Heart left ventricle (tissue), 16 donors: Measurements from ENCODE around the gene ZNF670. TPM values are rescaled to one million over a fixed set of nuclear protein-coding genes. Genes with fewer than 3 reads are reported as not detected.

ENCODE experiments used
- ATAC-seq, 4 donors: fragments of 200-7000 bp; cut with Tn5 transposase; one replicate each; pipeline ENCODE4 v1.9.1; 2020 to 2022; ENCODE audit warnings: moderate library complexity in 4 of 4, mild to moderate bottlenecking in 3 of 4, moderate number of reproducible peaks in 1 of 4
- DNase-seq, 5 donors: peaks; one replicate each; pipeline ENCODE4 v3.0.0-alpha.2; 2020
- H3K27ac ChIP-seq, 12 donors: fragments of 200-600 bp; sonication (generic) in 4 of 12; one replicate each; pipeline versions ENCODE4 v1.5.0 to v1.8.0; 2016 to 2022; ENCODE audit warnings: mild to moderate bottlenecking in 2 of 12
- H3K27me3 ChIP-seq, 9 donors: fragments of 200-600 bp; sonication (generic) in 2 of 9; one replicate each; pipeline versions ENCODE4 v1.5.1 to v1.8.0; 2016 to 2022; ENCODE audit warnings: mild to moderate bottlenecking in 3 of 9
- H3K36me3 ChIP-seq, 9 donors: fragments of 200-600 bp; sonication (generic) in 2 of 9; one replicate each; pipeline versions ENCODE4 v1.5.0 to v1.8.0; 2018 to 2022; ENCODE audit warnings: mild to moderate bottlenecking in 2 of 9
- H3K4me1 ChIP-seq, 12 donors: fragments of 200-600 bp; sonication (generic) in 4 of 12; one replicate each; pipeline versions ENCODE4 v1.5.0 to v1.8.0; 2016 to 2022; ENCODE audit warnings: mild to moderate bottlenecking in 3 of 12
- H3K4me3 ChIP-seq, 12 donors: fragments of 200-600 bp; sonication (generic) in 4 of 12; one replicate each; pipeline versions ENCODE4 v1.5.0 to v1.8.0; 2017 to 2022; ENCODE audit warnings: mild to moderate bottlenecking in 9 of 12, moderate library complexity in 4 of 12
- H3K9me3 ChIP-seq, 12 donors: fragments of 200-600 bp; sonication (generic) in 4 of 12; one replicate each; pipeline versions ENCODE4 v1.5.0 to v1.8.0; 2016 to 2022; ENCODE audit warnings: mild to moderate bottlenecking in 1 of 12
- CTCF ChIP-seq, 12 donors: fragments of 200-600 bp; sonication (generic) in 4 of 12; IDR thresholded peaks; one replicate each; pipeline versions ENCODE4 v1.5.0 to v1.8.0; 2018 to 2022; ENCODE audit warnings: antibody characterized with exemption in 12 of 12, mild to moderate bottlenecking in 5 of 12
- POLR2A ChIP-seq, 2 donors: fragments of 450-650 bp; IDR thresholded peaks; one replicate each; pipeline ENCODE4 v1.6.1; 2017; ENCODE audit warnings: antibody characterized with exemption in 2 of 2, mild to moderate bottlenecking in 2 of 2, moderate library complexity in 2 of 2
- WGBS, 4 donors: extraction: QIAGEN DNeasy Blood & Tissue Kit in 2 of 4; methylation state at CpG; one replicate each; pipeline versions ENCODE4 v1.1.5 to v1.1.7; 2013 to 2018; 5-methylcytosine and 5-hydroxymethylcytosine counted together
- intact Hi-C, 10 donors: fragments of 100-400 bp; cut with DNase I; formaldehyde crosslinking; loops; one replicate each; pipeline versions ENCODE4 v1.11.1 to v1.14.2; 2022
- polyA plus RNA-seq, 2 donors: library from polyadenylated mRNA; stranded (reverse); fragments of 200-250 nt; gene quantifications; one replicate each; pipeline ENCODE4 v1.2.3, GENCODE V29; 2013
- total RNA-seq, 9 donors: library from RNA; depleted of rRNA in 2 of 9; stranded (reverse); fragments of >200 nt in 2 of 9; fragmentation: NEBNext Ultra II Directional in 3 of 9; extraction: Animal tissue kit (Norgen Biotek cat#: 25700) in 3 of 9; gene quantifications; one replicate each; pipeline versions ENCODE4 v1.1.0 to v1.2.4, GENCODE V29; 2016 to 2023
- donor health status: ischemic (EF 13 %, LVEDD 7.1; RV severe dilation, severe dysfunction).
- donor health status: healthy with polysubstance abuse.
- donor health status: DM: no; HTN: yes; CAD: no.
- donor health status: DM: no; HTN: no; CAD: no.
- donor health status: ischemic (EF 25% LVEDD 6.9; RV normal size, moderate dysfunction).
- donor health status: ischemic (EF 25% LVEDD 5.7; RV mildly dilated, moderate dysfunction).
- donor health status: healthy.
- donor health status: DM: yes; HTN: yes; CAD: no.
- donor health status: ischemic (EF 35%, LVEDD 5.7; RV mildly dilated, moderate dysfunction).
- donor health status: nonischemic (EF 11% LVEDD 7.7; RV severe dilation, severe dysfunction).
- donor health status: DM: yes; HTN: yes; CAD: no.
- donor health status: PGD.
- donor health status: ischemic (EF 29% LVEDD 5.4; RV normal size, mild dysfunction).
- donor health status: nonischemic (EF 23%, LVEDD 6.1; RV moderate dilation, normal function).

Gene ZNF670
- total and polyA plus RNA-seq, 11 donors: 0.46 to 3.6 (median 1.0) TPM

GRCh38 chr1:247111700-247112478 is 33.3 kb upstream of the ZNF670 start:
- Histone ChIP-seq H3K4me1 (peaks cover 0 to 26% (median 11%) of the 10 kb centered on the region in 12 donors), H3K27me3 (peaks cover 0 to 16% (median 0%) of the 10 kb centered on the region in 9 donors), H3K9me3 (no peaks in the 10 kb centered on the region), H3K36me3 (no peaks in the 10 kb centered on the region), H3K27ac (peak overlapping the region in 11 of 12 donors; percentile 61 to 88 (median 76)), H3K4me3 (peak overlapping the region; percentile 51 to 89 (median 72))
- WGBS, 4 donors: 0 to 23% (median 3%) methylated on average over 3 to 78 of the region's 78 CpGs
- TF ChIP-seq CTCF (IDR thresholded peaks at IDR 0.05) (no peak), POLR2A (IDR thresholded peaks at IDR 0.05) (peak in 1 of 2 donors; percentile 55)
- ATAC-seq (peak; percentile 70 to 97 (median 92)), DNase-seq (peak; percentile 70 to 87 (median 79))
- intact Hi-C loops: loop anchor here in 2 of 10 donors (5.0 kb wide), 2 partner anchors 100 to 220 kb away; partner anchors contain the start of gene ZNF496 (in 1 of the 2)

- 0 to 1% (median 0%) methylated on average over 3 to 62 of the region's 62 CpGs for WGBS, 4 donors
- TF ChIP-seq POLR2A (IDR thresholded peaks at IDR 0.05) (no peak), CTCF (IDR thresholded peaks at IDR 0.05) (no peak)
- H3K36me3 ChIP-seq: no peaks in the 10 kb centered on the region
- peak overlapping the region in 11 of 12 donors; percentile 61 to 88 (median 76) for H3K27ac ChIP-seq
- DNase-seq (no peak), ATAC-seq (peak in 3 of 4 donors; percentile 6 to 54 (median 25))
- H3K4me3 ChIP-seq: peak overlapping the region; percentile 51 to 89 (median 72)
- peaks cover 0 to 16% (median 0%) of the 10 kb centered on the region in 9 donors for H3K27me3 ChIP-seq
- no peaks in the 10 kb centered on the region for H3K9me3 ChIP-seq
- H3K4me1 ChIP-seq: peaks cover 0 to 26% (median 11%) of the 10 kb centered on the region in 12 donors
- intact Hi-C loops: loop anchor here in 2 of 10 donors (5.0 kb wide), 2 partner anchors 101 to 221 kb away; partner anchors contain the start of gene ZNF496 (in 1 of the 2)
These were observed 32.7 kb upstream of the ZNF670 start for GRCh38 chr1:247111259-247111699.

GRCh38 chr1:247110627-247111258 is 32.1 kb upstream of the ZNF670 start:
- 20 to 26% (median 22%) methylated on average over 25 to 30 of the region's 30 CpGs for WGBS, 4 donors
- intact Hi-C loops: loop anchor here in 2 of 10 donors (5.0 kb wide), 2 partner anchors 102 to 222 kb away; partner anchors contain the start of gene ZNF496 (in 1 of the 2)
- no peak for ATAC-seq

More at GRCh38 chr1:247110627-247111258, 32.1 kb upstream of the ZNF670 start:
- H3K27ac ChIP-seq: peak overlapping the region in 10 of 12 donors; percentile 61 to 88 (median 76)
- no peak for TF ChIP-seq CTCF (IDR thresholded peaks at IDR 0.05)
- TF ChIP-seq POLR2A (IDR thresholded peaks at IDR 0.05): no peak
- H3K27me3 ChIP-seq: peaks cover 0 to 16% (median 0%) of the 10 kb centered on the region in 9 donors
- no peaks in the 10 kb centered on the region for H3K9me3 ChIP-seq
- no peaks in the 10 kb centered on the region for H3K36me3 ChIP-seq
- DNase-seq: no peak
- peaks cover 0 to 26% (median 11%) of the 10 kb centered on the region in 12 donors for H3K4me1 ChIP-seq
- H3K4me3 ChIP-seq: peak overlapping the region; percentile 51 to 89 (median 72)
